Right lobe of liver (tissue), 6 donors: ENCODE data around the gene DIAPH3. TPM values are rescaled to one million over a fixed set of nuclear protein-coding genes. Genes with fewer than 3 reads are reported as not detected.
A peak's percentile ranks its signal among the peaks of the same experiment; 100 is the strongest.

ENCODE experiments used
- ATAC-seq, 4 donors: fragments of 200-7000 bp; cut with Tn5 transposase; one replicate each; pipeline ENCODE4 v1.9.1; 2020; ENCODE audit warnings: mild to moderate bottlenecking in 4 of 4, moderate library complexity in 4 of 4
- DNase-seq, 3 donors: peaks; one replicate each; pipeline ENCODE4 v3.0.0-alpha.2; 2020
- H3K27ac ChIP-seq, 3 donors: fragments of 200-600 bp; one replicate each; pipeline ENCODE4 v1.8.0; 2022
- H3K27me3 ChIP-seq, 2 donors: fragments of 200-600 bp; one replicate each; pipeline ENCODE4 v1.8.0; 2022
- H3K36me3 ChIP-seq, 4 donors: fragments of 200-600 bp; sonication (generic) in 1 of 4; one replicate each; pipeline versions ENCODE4 v1.5.1 to v1.8.0; 2017 to 2022; ENCODE audit warnings: control low read depth in 1 of 4
- H3K4me1 ChIP-seq, 4 donors: fragments of 200-600 bp; sonication (generic) in 1 of 4; one replicate each; pipeline versions ENCODE4 v1.5.1 to v1.8.0; 2017 to 2022; ENCODE audit warnings: control low read depth in 1 of 4
- H3K4me3 ChIP-seq, 3 donors: fragments of 200-600 bp; one replicate each; pipeline ENCODE4 v1.8.0; 2022
- H3K9me3 ChIP-seq, 4 donors: fragments of 200-600 bp; sonication (generic) in 1 of 4; one replicate each; pipeline versions ENCODE4 v1.5.1 to v1.8.0; 2017 to 2022; ENCODE audit warnings: control low read depth in 1 of 4
- CTCF ChIP-seq, 4 donors: fragments of 200-600 bp in 3 of 4; fragments of 450-650 bp in 1 of 4; IDR thresholded peaks; one replicate each; pipeline versions ENCODE4 v1.5.1 to v1.8.0; 2016 to 2022; ENCODE audit warnings: antibody characterized with exemption in 4 of 4, mild to moderate bottlenecking in 2 of 4
- POLR2A ChIP-seq: fragments of 450-650 bp; IDR thresholded peaks from one replicate; pipeline ENCODE4 v1.6.1; 2017; ENCODE audit warnings: antibody characterized with exemption, mild to moderate bottlenecking
- WGBS: methylation state at CpG from one replicate; pipeline ENCODE4 v1.1.6; 2018; ENCODE audit warnings: low coverage, low lambda C conversion rate; ENCODE audit not compliant: insufficient coverage; ENCODE audit errors: missing lambda C conversion rate; 5-methylcytosine and 5-hydroxymethylcytosine counted together
- intact Hi-C, 2 donors: fragments of 100-400 bp; cut with DNase I; formaldehyde crosslinking; loops; one replicate each; pipeline versions ENCODE4 v1.11.2 to v1.14.1; 2022
- total RNA-seq, 6 experiments: library from RNA; depleted of rRNA in 2 of 6; stranded (reverse); fragments of >200 nt in 2 of 6; fragmentation: NEBNext Ultra II Directional in 3 of 6; extraction: Animal tissue kit (Norgen Biotek cat#: 25700) in 3 of 6; gene quantifications; one replicate each; pipeline versions ENCODE4 v1.1.0 to v1.2.4, GENCODE V29; 2016 to 2023
- donor health status: DM: no; HTN: yes; CAD: no.
- donor health status: DM: no; HTN: no; CAD: no.
- donor health status: DM: no; HTN: no; CAD: no.
- donor health status: DM: no; HTN: yes; CAD: no.
- donor health status: DM: no; HTN: yes; CAD: no.

Gene DIAPH3
- total RNA-seq, 6 experiments from 2014 or later: 0.10 to 1.6 (median 0.93) TPM; not detected in 1

DNA sequence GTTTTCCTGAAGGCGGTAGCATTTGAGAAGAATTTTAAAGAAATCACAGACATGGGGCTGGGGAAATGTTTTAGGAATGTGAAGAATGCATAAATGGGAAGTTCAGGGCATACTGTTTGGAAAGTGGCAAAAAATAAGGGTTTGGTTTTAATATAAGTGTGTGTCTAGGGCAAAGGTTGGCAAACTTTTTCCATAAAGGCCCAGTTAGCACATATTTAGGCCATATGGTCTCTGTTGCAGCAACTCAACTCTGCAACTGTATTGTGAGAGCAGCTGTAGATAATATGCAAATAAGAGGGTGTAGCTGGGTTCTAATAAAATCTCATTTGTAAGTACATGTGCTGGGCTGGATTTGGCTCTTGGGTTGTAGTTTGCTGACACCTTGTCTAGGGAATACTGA lies 521.9 kb downstream of the DIAPH3 start:
- TF ChIP-seq CTCF (IDR thresholded peaks at IDR 0.05) (no peak), POLR2A (no peak)
- WGBS: 62% methylated on average over 1 of the region's 1 CpG
- Histone ChIP-seq H3K9me3 (no peaks in the 10 kb centered on the region), H3K27ac (no peak overlapping the region), H3K36me3 (no peaks in the 10 kb centered on the region), H3K27me3 (no peaks in the 10 kb centered on the region), H3K4me3 (no peak overlapping the region), H3K4me1 (no peaks in the 10 kb centered on the region)
- DNase-seq: no peak
- no peak for ATAC-seq
- intact Hi-C loops: no loop called here

- no peak overlapping the region for H3K4me3 ChIP-seq
- ATAC-seq: no peak
- H3K4me1 ChIP-seq: no peaks in the 10 kb centered on the region
- TF ChIP-seq POLR2A: no peak
- TF ChIP-seq CTCF (IDR thresholded peaks at IDR 0.05): no peak
- WGBS: 50% methylated on average over 3 of the region's 3 CpGs
- DNase-seq: no peak
- H3K9me3 ChIP-seq: no peaks in the 10 kb centered on the region
- no peaks in the 10 kb centered on the region for H3K36me3 ChIP-seq
- no peak overlapping the region for H3K27ac ChIP-seq
- no peaks in the 10 kb centered on the region for H3K27me3 ChIP-seq
- intact Hi-C loops: no loop called here
These were observed 522.5 kb downstream of the DIAPH3 start for GRCh38 chr13:59641261-59641660.

GRCh38 chr13:59638404-59638803 lies 525.3 kb downstream of the DIAPH3 start:
- Histone ChIP-seq H3K9me3 (no peaks in the 10 kb centered on the region), H3K4me1 (no peaks in the 10 kb centered on the region), H3K27ac (no peak overlapping the region), H3K36me3 (no peaks in the 10 kb centered on the region), H3K4me3 (no peak overlapping the region), H3K27me3 (no peaks in the 10 kb centered on the region)
- ATAC-seq (peak in 1 of 4 donors; percentile 33), DNase-seq (no peak)
- intact Hi-C loops: no loop called here
- 60% methylated on average over 1 of the region's 1 CpG for WGBS
- TF ChIP-seq POLR2A (no peak), CTCF (IDR thresholded peaks at IDR 0.05) (no peak)

- Histone ChIP-seq H3K4me1 (no peaks in the 10 kb centered on the region), H3K9me3 (no peaks in the 10 kb centered on the region), H3K27ac (no peak overlapping the region), H3K4me3 (no peak overlapping the region), H3K36me3 (no peaks in the 10 kb centered on the region), H3K27me3 (no peaks in the 10 kb centered on the region)
- 39% methylated on average over 6 of the region's 6 CpGs for WGBS
- ATAC-seq (no peak), DNase-seq (no peak)
- intact Hi-C loops: no loop called here
- TF ChIP-seq POLR2A (no peak), CTCF (IDR thresholded peaks at IDR 0.05) (no peak)
These were observed 528.1 kb downstream of the DIAPH3 start for GRCh38 chr13:59635589-59635988.

GRCh38 chr13:59633290-59633689 lies 530.4 kb downstream of the DIAPH3 start:
- intact Hi-C loops: no loop called here
- TF ChIP-seq CTCF (IDR thresholded peaks at IDR 0.05): no peak
- no peak for TF ChIP-seq POLR2A
- Histone ChIP-seq H3K4me3 (no peak overlapping the region), H3K36me3 (no peaks in the 10 kb centered on the region), H3K9me3 (no peaks in the 10 kb centered on the region), H3K27me3 (no peaks in the 10 kb centered on the region), H3K27ac (no peak overlapping the region), H3K4me1 (no peaks in the 10 kb centered on the region)
- DNase-seq (peak in 2 of 3 donors; percentile 42 to 44), ATAC-seq (peak; percentile 58 to 86 (median 74))
- WGBS: 56% methylated on average over 9 of the region's 9 CpGs
